Chondrocyte (in vitro differentiated cells): Measurements from ENCODE around the gene F10. TPM values are rescaled to one million over a fixed set of nuclear protein-coding genes. Genes with fewer than 3 reads are reported as not detected.
A peak's percentile ranks its signal among the peaks of the same experiment; 100 is the strongest.

ENCODE experiments used
- DNase-seq: peaks from one replicate; pipeline ENCODE4 v3.0.0; 2021; ENCODE audit warnings: mixed read lengths, low spot score
- H3K27ac Mint-ChIP-seq: one replicate; pipeline ENCODE4 v1.8.0; 2021; ENCODE audit warnings: mild to moderate bottlenecking, moderate library complexity, mixed read lengths; ENCODE audit not compliant: unreplicated experiment
- H3K27me3 Mint-ChIP-seq: 2 replicates; pipeline ENCODE4 v1.8.0; 2021; ENCODE audit warnings: low read depth, mixed read lengths
- H3K36me3 Mint-ChIP-seq: 2 replicates; pipeline ENCODE4 v1.8.0; 2021; ENCODE audit warnings: low read depth, mixed read lengths
- H3K4me1 Mint-ChIP-seq: 2 replicates; pipeline ENCODE4 v1.8.0; 2021; ENCODE audit warnings: low read depth, mild to moderate bottlenecking, mixed read lengths
- H3K4me3 Mint-ChIP-seq: one replicate; pipeline ENCODE4 v1.8.0; 2021; ENCODE audit warnings: mild to moderate bottlenecking, moderate library complexity, mixed read lengths; ENCODE audit not compliant: unreplicated experiment
- H3K9me3 Mint-ChIP-seq: 2 replicates; pipeline ENCODE4 v1.8.0; 2021; ENCODE audit warnings: low read depth, mixed read lengths
- CTCF ChIP-seq: fragments of 200-600 bp; sonication (generic); IDR thresholded peaks from 2 replicates; pipeline ENCODE4 v1.5.0; 2021; ENCODE audit warnings: antibody characterized with exemption, mild to moderate bottlenecking, moderate library complexity
- total RNA-seq: library from RNA; stranded (reverse); gene quantifications from 3 replicates; pipeline ENCODE4 v1.2.1, GENCODE V29; 2021

Gene F10
- total RNA-seq, 1 donor from 2014 or later: 1.9 TPM

- no peak for TF ChIP-seq CTCF
- Mint-ChIP-seq H3K27me3 (no peaks in the 10 kb centered on the region), H3K36me3 (peaks cover 33% of the 10 kb centered on the region), H3K4me1 (peaks cover 3% of the 10 kb centered on the region), H3K9me3 (peaks cover 7% of the 10 kb centered on the region), H3K4me3 (no peak overlapping the region), H3K27ac (no peak overlapping the region)
- DNase-seq: no peak
Measured at GRCh38 chr13:113171250-113172125, 48.9 kb downstream of the F10 start.

- no peak for DNase-seq
- peaks cover 7% of the 10 kb centered on the region for H3K9me3 Mint-ChIP-seq
- no peaks in the 10 kb centered on the region for H3K27me3 Mint-ChIP-seq
- no peak for TF ChIP-seq CTCF
- H3K36me3 Mint-ChIP-seq: peaks cover 32% of the 10 kb centered on the region
- peaks cover 3% of the 10 kb centered on the region for H3K4me1 Mint-ChIP-seq
- no peak overlapping the region for H3K27ac Mint-ChIP-seq
- H3K4me3 Mint-ChIP-seq: no peak overlapping the region
Measured at GRCh38 chr13:113172419-113172926, 49.9 kb downstream of the F10 start.

- Mint-ChIP-seq H3K27ac (no peak overlapping the region), H3K27me3 (no peaks in the 10 kb centered on the region), H3K4me3 (no peak overlapping the region), H3K36me3 (peaks cover 22% of the 10 kb centered on the region), H3K4me1 (peaks cover 32% of the 10 kb centered on the region), H3K9me3 (no peaks in the 10 kb centered on the region)
- no peak for TF ChIP-seq CTCF
- DNase-seq: no peak
Measured at GRCh38 chr13:113176280-113176679, 53.7 kb downstream of the F10 start.

GRCh38 chr13:113176822-113177221 is 54.2 kb downstream of the F10 start:
- TF ChIP-seq CTCF: no peak
- no peak for DNase-seq
- H3K27ac Mint-ChIP-seq: no peak overlapping the region
- H3K4me3 Mint-ChIP-seq: no peak overlapping the region
- peaks cover 17% of the 10 kb centered on the region for H3K36me3 Mint-ChIP-seq
- peaks cover 33% of the 10 kb centered on the region for H3K4me1 Mint-ChIP-seq
- H3K9me3 Mint-ChIP-seq: no peaks in the 10 kb centered on the region
- no peaks in the 10 kb centered on the region for H3K27me3 Mint-ChIP-seq

- no peak for TF ChIP-seq CTCF
- peaks cover 37% of the 10 kb centered on the region for H3K4me1 Mint-ChIP-seq
- peak overlapping the region; percentile 17 for H3K4me3 Mint-ChIP-seq
- peaks cover 22% of the 10 kb centered on the region for H3K36me3 Mint-ChIP-seq
- H3K27ac Mint-ChIP-seq: peak overlapping the region; percentile 79
- H3K9me3 Mint-ChIP-seq: no peaks in the 10 kb centered on the region
- H3K27me3 Mint-ChIP-seq: no peaks in the 10 kb centered on the region
- DNase-seq: no peak
Measured at GRCh38 chr13:113178070-113178895, 55.7 kb downstream of the F10 start.
